HepG2 (cell line): ENCODE results near the gene OBSL1. TPM values are rescaled to one million over a fixed set of nuclear protein-coding genes. Genes with fewer than 3 reads are reported as not detected.

ENCODE experiments used
- ATRX ChIP-seq: sonication (generic); formaldehyde crosslinking; IDR thresholded peaks from 2 replicates; pipeline ENCODE4 v1.4.0; 2020; ENCODE audit warnings: missing genetic modification reagents, borderline replicate concordance
- KDM2A ChIP-seq: sonication (generic); formaldehyde crosslinking; IDR thresholded peaks from 2 replicates; pipeline ENCODE4 v1.4.0; 2020; ENCODE audit warnings: low read depth, missing genetic modification reagents, borderline replicate concordance
- KLF12 ChIP-seq: sonication (generic); formaldehyde crosslinking; IDR thresholded peaks from 2 replicates; pipeline ENCODE4 v1.4.0; 2020; ENCODE audit warnings: missing genetic modification reagents, borderline replicate concordance
- MTF2 ChIP-seq: sonication (generic); formaldehyde crosslinking; IDR thresholded peaks from 2 replicates; pipeline ENCODE4 v1.5.0; 2020; ENCODE audit warnings: missing genetic modification reagents, borderline replicate concordance
- MYC ChIP-seq: sonication (generic); formaldehyde crosslinking; IDR thresholded peaks from 2 replicates; pipeline ENCODE4 v1.9.0; 2021; ENCODE audit warnings: missing genetic modification reagents, borderline replicate concordance
- NFIC ChIP-seq: IDR thresholded peaks from 2 replicates; pipeline ENCODE4 v1.6.1; 2012; ENCODE audit warnings: mild to moderate bottlenecking, low read length, inconsistent platforms
- NR2F2 ChIP-seq: IDR thresholded peaks from 2 replicates; pipeline ENCODE4 v1.6.1; 2012; ENCODE audit warnings: low read depth, inconsistent platforms, borderline replicate concordance
- SOX6 ChIP-seq, 2 experiments: fragments of 450-650 bp in 1 of 2; sonication (generic) in 1 of 2; formaldehyde crosslinking in 1 of 2; IDR thresholded peaks; 2 replicates each; pipeline versions ENCODE4 v1.4.0 to v1.6.1; 2017 to 2020; ENCODE audit warnings: antibody characterized with exemption in 1 of 2, mild to moderate bottlenecking in 1 of 2, missing genetic modification reagents in 1 of 2
- SUZ12 ChIP-seq: fragments of 150-350 bp; IDR thresholded peaks from 2 replicates; pipeline ENCODE4 v1.6.1; 2014; ENCODE audit warnings: low read depth, low read length
- ZBTB3 ChIP-seq: sonication (generic); formaldehyde crosslinking; IDR thresholded peaks from 2 replicates; pipeline ENCODE4 v1.4.0; 2020; ENCODE audit warnings: low read depth, mild to moderate bottlenecking, moderate library complexity, missing genetic modification reagents, borderline replicate concordance
- ZNF10 ChIP-seq: sonication (generic); formaldehyde crosslinking; IDR thresholded peaks from 2 replicates; pipeline ENCODE4 v1.4.0; 2020; ENCODE audit warnings: mild to moderate bottlenecking, low read depth, missing genetic modification reagents, borderline replicate concordance
- ZNF160 ChIP-seq: sonication (generic); formaldehyde crosslinking; IDR thresholded peaks from 2 replicates; pipeline ENCODE4 v1.8.0; 2022; ENCODE audit warnings: mild to moderate bottlenecking, inconsistent platforms, missing genetic modification reagents
- ZNF20 ChIP-seq: sonication (generic); formaldehyde crosslinking; IDR thresholded peaks from 2 replicates; pipeline ENCODE4 v1.4.0; 2020; ENCODE audit warnings: mild to moderate bottlenecking, moderate library complexity, missing genetic modification reagents
- ZNF572 ChIP-seq: sonication (generic); formaldehyde crosslinking; IDR thresholded peaks from 2 replicates; pipeline ENCODE4 v1.5.1; 2020; ENCODE audit warnings: mild to moderate bottlenecking, missing genetic modification reagents
- ZNF772 ChIP-seq: sonication (generic); formaldehyde crosslinking; IDR thresholded peaks from 2 replicates; pipeline ENCODE4 v1.5.0; 2020; ENCODE audit warnings: mild to moderate bottlenecking, missing genetic modification reagents
- ZSCAN12 ChIP-seq: sonication (generic); formaldehyde crosslinking; IDR thresholded peaks from 2 replicates; pipeline ENCODE4 v1.9.0; 2021; ENCODE audit warnings: mild to moderate bottlenecking, missing genetic modification reagents
- polyA plus RNA-seq, 8 experiments: library from polyadenylated mRNA; depleted of rRNA in 3 of 8; stranded (reverse) in 7 of 8; unstranded in 1 of 8; fragments of >200 nt; fragmentation: Illumina TruSeq in 4 of 8; extraction: Trizol in 4 of 8; gene quantifications; 2 replicates each; pipeline versions ENCODE4 v1.2.1 to v1.2.3, GENCODE V29; 2011 to 2016; ENCODE audit warnings: low read depth in 4 of 8, missing spikeins in 1 of 8, mixed read lengths in 1 of 8; ENCODE audit not compliant: insufficient read depth in 1 of 8
- total RNA-seq, 5 experiments: library from RNA; depleted of rRNA; stranded (reverse); fragments of >200 nt; fragmentation: Illumina TruSeq; extraction: Trizol; gene quantifications; 2 replicates each; pipeline ENCODE4 v1.2.3, GENCODE V29; 2016; ENCODE audit warnings: low read depth in 1 of 5
- TF ChIP-seq, protein P1 (sequence below): sonication (generic); formaldehyde crosslinking; conservative IDR thresholded peaks from 2 replicates; pipeline ENCODE4 v1.8.0; 2022; ENCODE audit warnings: missing genetic modification reagents
- TF ChIP-seq, protein P2 (sequence below): sonication (generic); formaldehyde crosslinking; IDR thresholded peaks from 2 replicates; pipeline ENCODE4 v1.9.0; 2021; ENCODE audit warnings: mild to moderate bottlenecking, missing genetic modification reagents
- TF ChIP-seq, protein P3 (sequence below): sonication (generic); formaldehyde crosslinking; IDR thresholded peaks from 2 replicates; pipeline ENCODE4 v1.4.0; 2020; ENCODE audit warnings: mild to moderate bottlenecking, low read depth, missing genetic modification reagents

Gene OBSL1
- total and polyA plus RNA-seq, 2 of the 13 experiments (the other 11 are each of a cell fraction or from before 2014, with no cell fraction given) = 86.7 to 218 TPM

DNA sequence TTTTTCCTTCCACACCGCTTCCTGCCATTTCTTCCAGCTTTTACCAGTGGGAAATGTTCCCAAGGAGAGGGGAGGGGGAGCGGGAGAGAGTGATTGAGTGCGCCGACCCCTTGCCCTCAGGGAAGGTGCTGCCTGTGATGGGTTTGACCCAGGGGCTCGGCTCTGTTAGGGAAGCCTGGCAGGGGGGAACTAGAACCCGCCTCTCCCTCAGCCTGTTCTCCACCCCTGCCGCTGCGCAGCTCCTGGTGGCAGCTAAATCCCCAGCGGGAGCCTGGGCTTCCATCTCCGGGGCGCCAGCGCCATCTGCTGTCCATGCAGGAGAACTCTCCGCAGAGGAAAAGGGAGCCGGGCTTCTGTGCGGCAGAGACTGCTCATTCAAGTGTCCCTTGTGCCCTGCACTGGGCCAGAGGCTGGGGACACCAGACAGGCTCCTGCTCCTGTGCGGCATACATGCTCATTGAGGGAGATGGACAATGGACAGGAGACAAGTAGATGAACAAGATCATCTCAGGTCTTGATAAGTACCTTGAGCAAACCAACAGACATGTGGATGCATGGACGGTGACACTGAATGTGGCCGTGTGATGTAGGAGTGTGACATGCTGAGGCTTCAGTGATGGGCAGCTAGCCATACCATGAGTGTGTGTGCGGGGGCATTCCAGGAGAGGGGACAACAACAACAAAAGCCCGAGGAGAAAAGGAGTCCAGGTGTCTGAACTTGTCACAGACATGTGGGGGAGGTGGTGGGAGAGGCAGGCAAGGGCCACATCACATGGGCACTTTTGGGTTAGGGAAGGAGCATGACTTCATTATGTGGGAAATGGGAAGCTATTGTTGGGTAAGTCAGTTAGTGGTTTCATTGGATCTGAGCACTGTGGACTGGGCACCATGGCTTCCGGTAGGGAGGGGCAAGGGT is 41.0 kb downstream of the OBSL1 start (continued):
- TF ChIP-seq, protein P1, sequence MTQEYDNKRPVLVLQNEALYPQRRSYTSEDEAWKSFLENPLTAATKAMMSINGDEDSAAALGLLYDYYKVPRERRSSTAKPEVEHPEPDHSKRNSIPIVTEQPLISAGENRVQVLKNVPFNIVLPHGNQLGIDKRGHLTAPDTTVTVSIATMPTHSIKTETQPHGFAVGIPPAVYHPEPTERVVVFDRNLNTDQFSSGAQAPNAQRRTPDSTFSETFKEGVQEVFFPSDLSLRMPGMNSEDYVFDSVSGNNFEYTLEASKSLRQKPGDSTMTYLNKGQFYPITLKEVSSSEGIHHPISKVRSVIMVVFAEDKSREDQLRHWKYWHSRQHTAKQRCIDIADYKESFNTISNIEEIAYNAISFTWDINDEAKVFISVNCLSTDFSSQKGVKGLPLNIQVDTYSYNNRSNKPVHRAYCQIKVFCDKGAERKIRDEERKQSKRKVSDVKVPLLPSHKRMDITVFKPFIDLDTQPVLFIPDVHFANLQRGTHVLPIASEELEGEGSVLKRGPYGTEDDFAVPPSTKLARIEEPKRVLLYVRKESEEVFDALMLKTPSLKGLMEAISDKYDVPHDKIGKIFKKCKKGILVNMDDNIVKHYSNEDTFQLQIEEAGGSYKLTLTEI (CRISPR knock-in tag) = no peak
- no peak for TF ChIP-seq SOX6 (IDR thresholded peaks at IDR 0.05)
- no peak for TF ChIP-seq SOX6 (CRISPR knock-in tag; IDR thresholded peaks at IDR 0.05)
- no peak for TF ChIP-seq ATRX (CRISPR knock-in tag)
- TF ChIP-seq, protein P2, sequence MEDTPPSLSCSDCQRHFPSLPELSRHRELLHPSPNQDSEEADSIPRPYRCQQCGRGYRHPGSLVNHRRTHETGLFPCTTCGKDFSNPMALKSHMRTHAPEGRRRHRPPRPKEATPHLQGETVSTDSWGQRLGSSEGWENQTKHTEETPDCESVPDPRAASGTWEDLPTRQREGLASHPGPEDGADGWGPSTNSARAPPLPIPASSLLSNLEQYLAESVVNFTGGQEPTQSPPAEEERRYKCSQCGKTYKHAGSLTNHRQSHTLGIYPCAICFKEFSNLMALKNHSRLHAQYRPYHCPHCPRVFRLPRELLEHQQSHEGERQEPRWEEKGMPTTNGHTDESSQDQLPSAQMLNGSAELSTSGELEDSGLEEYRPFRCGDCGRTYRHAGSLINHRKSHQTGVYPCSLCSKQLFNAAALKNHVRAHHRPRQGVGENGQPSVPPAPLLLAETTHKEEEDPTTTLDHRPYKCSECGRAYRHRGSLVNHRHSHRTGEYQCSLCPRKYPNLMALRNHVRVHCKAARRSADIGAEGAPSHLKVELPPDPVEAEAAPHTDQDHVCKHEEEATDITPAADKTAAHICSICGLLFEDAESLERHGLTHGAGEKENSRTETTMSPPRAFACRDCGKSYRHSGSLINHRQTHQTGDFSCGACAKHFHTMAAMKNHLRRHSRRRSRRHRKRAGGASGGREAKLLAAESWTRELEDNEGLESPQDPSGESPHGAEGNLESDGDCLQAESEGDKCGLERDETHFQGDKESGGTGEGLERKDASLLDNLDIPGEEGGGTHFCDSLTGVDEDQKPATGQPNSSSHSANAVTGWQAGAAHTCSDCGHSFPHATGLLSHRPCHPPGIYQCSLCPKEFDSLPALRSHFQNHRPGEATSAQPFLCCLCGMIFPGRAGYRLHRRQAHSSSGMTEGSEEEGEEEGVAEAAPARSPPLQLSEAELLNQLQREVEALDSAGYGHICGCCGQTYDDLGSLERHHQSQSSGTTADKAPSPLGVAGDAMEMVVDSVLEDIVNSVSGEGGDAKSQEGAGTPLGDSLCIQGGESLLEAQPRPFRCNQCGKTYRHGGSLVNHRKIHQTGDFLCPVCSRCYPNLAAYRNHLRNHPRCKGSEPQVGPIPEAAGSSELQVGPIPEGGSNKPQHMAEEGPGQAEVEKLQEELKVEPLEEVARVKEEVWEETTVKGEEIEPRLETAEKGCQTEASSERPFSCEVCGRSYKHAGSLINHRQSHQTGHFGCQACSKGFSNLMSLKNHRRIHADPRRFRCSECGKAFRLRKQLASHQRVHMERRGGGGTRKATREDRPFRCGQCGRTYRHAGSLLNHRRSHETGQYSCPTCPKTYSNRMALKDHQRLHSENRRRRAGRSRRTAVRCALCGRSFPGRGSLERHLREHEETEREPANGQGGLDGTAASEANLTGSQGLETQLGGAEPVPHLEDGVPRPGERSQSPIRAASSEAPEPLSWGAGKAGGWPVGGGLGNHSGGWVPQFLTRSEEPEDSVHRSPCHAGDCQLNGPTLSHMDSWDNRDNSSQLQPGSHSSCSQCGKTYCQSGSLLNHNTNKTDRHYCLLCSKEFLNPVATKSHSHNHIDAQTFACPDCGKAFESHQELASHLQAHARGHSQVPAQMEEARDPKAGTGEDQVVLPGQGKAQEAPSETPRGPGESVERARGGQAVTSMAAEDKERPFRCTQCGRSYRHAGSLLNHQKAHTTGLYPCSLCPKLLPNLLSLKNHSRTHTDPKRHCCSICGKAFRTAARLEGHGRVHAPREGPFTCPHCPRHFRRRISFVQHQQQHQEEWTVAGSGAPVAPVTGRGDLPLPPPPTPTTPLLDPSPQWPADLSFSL (CRISPR knock-in tag) = no peak
- TF ChIP-seq KDM2A (CRISPR knock-in tag) = peak; percentile 90
- TF ChIP-seq, protein P3, sequence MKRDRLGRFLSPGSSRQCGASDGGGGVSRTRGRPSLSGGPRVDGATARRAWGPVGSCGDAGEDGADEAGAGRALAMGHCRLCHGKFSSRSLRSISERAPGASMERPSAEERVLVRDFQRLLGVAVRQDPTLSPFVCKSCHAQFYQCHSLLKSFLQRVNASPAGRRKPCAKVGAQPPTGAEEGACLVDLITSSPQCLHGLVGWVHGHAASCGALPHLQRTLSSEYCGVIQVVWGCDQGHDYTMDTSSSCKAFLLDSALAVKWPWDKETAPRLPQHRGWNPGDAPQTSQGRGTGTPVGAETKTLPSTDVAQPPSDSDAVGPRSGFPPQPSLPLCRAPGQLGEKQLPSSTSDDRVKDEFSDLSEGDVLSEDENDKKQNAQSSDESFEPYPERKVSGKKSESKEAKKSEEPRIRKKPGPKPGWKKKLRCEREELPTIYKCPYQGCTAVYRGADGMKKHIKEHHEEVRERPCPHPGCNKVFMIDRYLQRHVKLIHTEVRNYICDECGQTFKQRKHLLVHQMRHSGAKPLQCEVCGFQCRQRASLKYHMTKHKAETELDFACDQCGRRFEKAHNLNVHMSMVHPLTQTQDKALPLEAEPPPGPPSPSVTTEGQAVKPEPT (CRISPR knock-in tag) = peak; percentile 72; the same call in 1 of the 2 replicates
- TF ChIP-seq NFIC = no peak
- TF ChIP-seq MTF2 (CRISPR knock-in tag) = peak; percentile 86; the same call in 1 of the 2 replicates
- TF ChIP-seq SUZ12 = peak; percentile 36; the same call in 1 of the 2 replicates
- TF ChIP-seq ZSCAN12 = no peak
- peak; percentile 59; the same call in 1 of the 2 replicates for TF ChIP-seq ZNF572 (CRISPR knock-in tag)
- no peak for TF ChIP-seq KLF12 (CRISPR knock-in tag)
- no peak for TF ChIP-seq ZBTB3
- TF ChIP-seq MYC (CRISPR knock-in tag) = peak; percentile 54; the same call in 1 of the 2 replicates
- no peak for TF ChIP-seq NR2F2
- no peak for TF ChIP-seq ZNF10 (CRISPR knock-in tag)
- TF ChIP-seq ZNF772 (CRISPR knock-in tag) = peak; percentile 77
- TF ChIP-seq ZNF160 (CRISPR knock-in tag) = no peak
- no peak for TF ChIP-seq ZNF20 (CRISPR knock-in tag)
